K562 (cell line): Measurements from ENCODE around the gene SCLT1. TPM values are rescaled to one million over a fixed set of nuclear protein-coding genes. Genes with fewer than 3 reads are reported as not detected.

Experiments used
- FOSL1 ChIP-seq: fragments of 200-800 bp; sonication (Bioruptor generic); conservative IDR thresholded peaks from 2 replicates; pipeline ENCODE4 v1.6.1; 2016; ENCODE audit warnings: missing genetic modification characterization, missing compliant biosample characterization
- polyA plus RNA-seq, 8 experiments: library from polyadenylated mRNA; depleted of rRNA in 4 of 8; stranded (reverse) in 5 of 8; unstranded in 3 of 8; fragments of >200 nt; fragmentation: Nextera tagmentation in 2 of 8; fragmentation: Illumina TruSeq in 1 of 8; extraction: Ambion mirVana in 2 of 8; extraction: Trizol in 1 of 8; gene quantifications; 2 replicates each; pipeline versions ENCODE4 v1.2.1 to v1.2.3, GENCODE V29; 2011 to 2014; ENCODE audit warnings: inconsistent platforms in 1 of 8, missing spikeins in 1 of 8
- total RNA-seq, 7 experiments: library from RNA; depleted of rRNA in 6 of 7; stranded (reverse); fragments of >200 nt in 6 of 7; fragmentation: Illumina TruSeq in 2 of 7; extraction: Trizol in 2 of 7; gene quantifications; 2 replicates each; pipeline versions ENCODE4 v1.2.1 to v1.2.3, GENCODE V29; 2011 to 2021; ENCODE audit warnings: low replicate concordance in 1 of 7
- TF ChIP-seq, protein P1 (sequence below), 2 experiments: fragments of 450-650 bp; IDR thresholded peaks; 2 replicates each; pipeline ENCODE4 v1.6.1; 2016; ENCODE audit warnings: mild to moderate bottlenecking in 2 of 2, borderline replicate concordance in 1 of 2, low read depth in 1 of 2, moderate library complexity in 1 of 2

The SCLT1 gene
- total and polyA plus RNA-seq, 9 of the 15 experiments (the other 6 are each of a cell fraction or from before 2014, with no cell fraction given) = 8.0 to 31.9 (median 24.2) TPM

DNA sequence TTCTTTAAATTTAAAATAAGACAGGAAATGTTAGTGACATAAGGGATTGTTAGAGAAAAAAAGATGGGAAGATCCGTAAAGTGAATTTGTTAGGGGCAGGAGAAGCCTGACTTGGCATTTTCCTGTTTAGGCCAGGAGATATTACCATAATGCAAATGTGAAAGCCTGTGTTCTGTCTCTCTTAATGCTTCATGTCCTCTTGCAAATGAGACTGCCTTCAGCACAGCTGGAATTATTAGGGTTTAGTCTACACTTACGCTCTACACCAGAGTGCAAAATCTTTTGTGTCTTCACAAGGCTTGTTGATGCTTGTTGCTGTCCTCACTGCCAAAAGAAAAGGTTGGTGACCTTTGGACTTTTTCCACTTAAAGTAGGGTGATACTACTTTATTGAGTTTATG lies 227.1 kb downstream of the SCLT1 start (continued):
- TF ChIP-seq, protein P1, sequence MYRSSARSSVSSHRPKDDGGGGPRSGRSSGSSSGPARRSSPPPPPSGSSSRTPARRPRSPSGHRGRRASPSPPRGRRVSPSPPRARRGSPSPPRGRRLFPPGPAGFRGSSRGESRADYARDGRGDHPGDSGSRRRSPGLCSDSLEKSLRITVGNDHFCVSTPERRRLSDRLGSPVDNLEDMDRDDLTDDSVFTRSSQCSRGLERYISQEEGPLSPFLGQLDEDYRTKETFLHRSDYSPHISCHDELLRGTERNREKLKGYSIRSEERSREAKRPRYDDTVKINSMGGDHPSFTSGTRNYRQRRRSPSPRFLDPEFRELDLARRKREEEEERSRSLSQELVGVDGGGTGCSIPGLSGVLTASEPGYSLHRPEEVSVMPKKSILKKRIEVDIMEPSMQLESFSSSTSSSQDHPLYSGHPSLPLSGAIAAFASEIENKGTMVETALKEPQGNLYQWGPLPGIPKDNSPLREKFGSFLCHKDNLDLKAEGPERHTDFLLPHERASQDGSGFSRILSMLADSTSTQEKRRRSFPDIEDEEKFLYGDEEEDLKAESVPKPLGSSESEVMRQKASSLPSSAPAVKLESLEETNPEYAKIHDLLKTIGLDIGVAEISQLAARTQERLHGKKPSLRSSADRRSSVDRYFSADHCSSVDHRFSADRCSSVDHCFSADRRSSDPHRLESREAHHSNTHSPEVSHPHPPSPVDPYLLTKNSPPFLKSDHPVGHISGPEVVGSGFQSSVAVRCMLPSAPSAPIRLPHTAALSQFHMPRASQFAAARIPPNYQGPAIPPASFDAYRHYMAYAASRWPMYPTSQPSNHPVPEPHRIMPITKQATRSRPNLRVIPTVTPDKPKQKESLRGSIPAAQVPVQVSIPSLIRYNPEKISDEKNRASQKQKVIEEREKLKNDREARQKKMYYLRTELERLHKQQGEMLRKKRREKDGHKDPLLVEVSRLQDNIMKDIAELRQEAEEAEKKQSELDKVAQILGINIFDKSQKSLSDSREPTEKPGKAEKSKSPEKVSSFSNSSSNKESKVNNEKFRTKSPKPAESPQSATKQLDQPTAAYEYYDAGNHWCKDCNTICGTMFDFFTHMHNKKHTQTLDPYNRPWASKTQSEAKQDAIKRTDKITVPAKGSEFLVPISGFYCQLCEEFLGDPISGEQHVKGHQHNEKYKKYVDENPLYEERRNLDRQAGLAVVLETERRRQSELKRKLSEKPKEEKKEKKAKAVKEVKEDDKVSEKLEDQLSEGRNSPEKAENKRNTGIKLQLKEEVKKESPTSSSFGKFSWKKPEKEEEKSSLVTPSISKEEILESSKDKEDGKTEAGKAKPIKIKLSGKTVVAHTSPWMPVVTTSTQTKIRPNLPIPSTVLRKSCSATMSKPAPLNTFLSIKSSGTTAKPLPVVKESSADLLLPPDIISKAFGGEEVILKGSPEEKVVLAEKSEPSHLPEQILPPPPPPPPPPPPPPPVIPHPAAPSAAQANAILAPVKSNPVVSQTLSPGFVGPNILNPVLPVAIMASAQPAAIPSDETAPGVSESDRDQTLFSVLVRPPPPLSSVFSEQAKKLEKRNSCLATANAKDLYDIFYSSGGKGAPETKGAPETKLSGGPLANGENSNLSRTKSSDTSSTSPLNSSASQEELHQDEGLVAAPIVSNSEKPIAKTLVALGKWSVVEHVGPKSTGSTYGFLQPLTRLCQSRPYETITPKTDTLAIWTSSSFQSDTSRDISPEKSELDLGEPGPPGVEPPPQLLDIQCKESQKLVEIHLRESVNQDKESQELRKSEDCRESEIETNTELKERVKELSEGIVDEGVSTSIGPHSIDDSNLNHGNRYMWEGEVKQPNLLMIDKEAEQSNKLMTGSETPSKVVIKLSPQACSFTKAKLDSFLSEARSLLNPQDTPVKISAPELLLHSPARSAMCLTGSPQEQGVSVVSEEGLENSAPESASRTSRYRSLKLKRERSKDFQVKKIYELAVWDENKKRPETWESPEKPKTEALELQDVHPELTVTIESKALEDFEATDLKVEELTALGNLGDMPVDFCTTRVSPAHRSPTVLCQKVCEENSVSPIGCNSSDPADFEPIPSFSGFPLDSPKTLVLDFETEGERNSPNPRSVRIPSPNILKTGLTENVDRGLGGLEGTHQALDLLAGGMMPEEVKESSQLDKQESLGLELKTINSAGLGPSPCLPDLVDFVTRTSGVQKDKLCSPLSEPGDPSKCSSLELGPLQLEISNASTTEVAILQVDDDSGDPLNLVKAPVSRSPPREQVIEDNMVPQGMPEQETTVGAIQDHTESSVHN (IDR thresholded peaks at IDR 0.05; ENCODE audit: borderline replicate concordance in 1 of 2, low read depth in 1 of 2) = no peak
- TF ChIP-seq FOSL1 (tag) = no peak
- TF ChIP-seq, all 486 proteins: peak for 0
